ENCODE results near the gene LHFPL3.

The LHFPL3 gene

DNA sequence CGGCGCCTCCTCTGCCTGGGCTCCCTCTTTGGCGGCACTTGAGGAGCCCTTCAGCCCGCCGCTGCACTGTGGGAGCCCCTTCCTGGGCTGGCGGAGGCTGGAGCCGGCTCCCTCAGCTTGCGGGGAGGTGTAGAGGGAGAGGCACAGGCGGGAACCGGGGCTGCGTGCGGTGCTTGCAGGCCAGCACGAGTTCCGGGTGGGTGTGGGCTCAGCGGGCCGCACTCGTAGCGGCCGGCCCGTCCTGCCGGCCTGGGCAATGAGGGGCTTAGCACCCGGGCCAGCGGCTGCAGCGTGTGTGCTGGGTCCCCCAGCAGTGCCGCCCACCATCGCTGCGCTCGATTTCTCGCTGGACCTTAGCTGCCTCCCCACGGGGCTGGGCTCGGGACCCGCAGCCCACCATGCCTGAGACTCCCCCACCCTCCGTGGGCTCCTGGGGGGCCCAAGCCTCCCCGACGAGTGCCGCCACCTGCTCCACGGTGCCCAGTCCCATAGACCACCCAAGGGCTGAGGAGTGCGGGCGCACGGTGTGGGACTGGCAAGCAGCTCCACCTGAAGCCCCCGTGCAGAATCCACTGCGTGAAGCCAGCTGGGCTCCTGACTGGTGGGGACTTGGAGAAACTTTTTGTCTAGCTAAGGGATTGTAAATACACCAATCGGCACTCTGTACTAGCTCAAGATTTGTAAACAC, 611.8 kb downstream of the LHFPL3 start:
- no peak for DNase-seq

DNA sequence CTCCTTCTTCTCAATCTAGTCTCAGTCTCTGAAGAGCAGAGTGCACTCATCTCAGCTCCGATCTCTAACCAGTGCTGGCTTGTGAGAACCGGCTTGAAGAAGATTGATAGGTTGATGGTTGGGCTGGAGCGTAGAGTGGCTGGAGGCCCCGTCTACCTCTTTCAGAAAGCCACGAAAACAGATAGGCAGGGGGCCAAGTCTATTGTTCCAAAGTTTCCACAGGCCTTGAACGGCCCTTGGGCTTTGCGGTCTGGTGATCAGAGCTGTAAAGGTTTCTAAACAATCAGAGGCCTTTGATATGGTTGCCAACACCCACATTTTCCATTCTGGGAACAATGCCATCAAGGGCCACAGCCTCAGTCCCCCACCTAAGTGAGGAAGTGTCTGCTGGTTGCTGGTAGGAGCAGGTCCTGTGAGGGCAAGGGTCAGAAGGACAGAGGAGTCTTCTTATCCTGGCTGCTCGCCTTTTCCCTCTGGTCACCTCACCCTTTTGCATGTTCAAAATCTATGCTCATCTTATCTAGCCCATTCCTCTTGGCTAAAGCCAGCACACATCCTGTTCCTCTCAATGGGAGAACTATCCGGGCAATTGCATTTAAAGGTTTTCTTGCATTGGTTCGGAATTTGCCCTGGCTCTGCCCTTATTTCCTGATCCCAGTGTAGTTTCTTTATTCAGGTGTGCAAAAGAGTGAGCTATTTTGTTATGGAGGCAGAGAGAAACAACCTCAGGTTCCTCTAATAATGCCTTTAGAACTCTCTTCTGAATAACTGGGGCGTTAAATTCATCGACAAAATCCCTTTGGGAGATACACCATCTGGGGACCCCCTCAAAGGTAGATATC, 615.3 kb downstream of the LHFPL3 start:
- peak; percentile 76 to 86 for DNase-seq

DNA sequence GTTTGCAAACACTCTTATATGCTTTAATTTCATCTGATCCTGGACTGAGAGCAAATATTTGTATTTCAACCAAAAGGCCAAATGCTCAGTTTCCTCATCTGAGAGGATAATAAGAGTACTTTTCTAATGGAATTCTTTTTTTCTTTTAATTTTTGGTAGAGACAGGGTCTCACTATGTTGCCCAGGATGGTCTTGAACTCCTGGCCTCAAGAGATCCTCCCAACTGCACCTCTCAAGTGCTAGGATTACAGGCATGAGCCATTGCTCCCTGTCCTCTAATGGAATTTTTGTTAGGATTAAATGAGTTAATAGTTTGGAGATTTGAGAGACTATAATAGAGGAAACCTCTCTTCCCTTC, 617.2 kb downstream of the LHFPL3 start:
- no peak for DNase-seq

DNA sequence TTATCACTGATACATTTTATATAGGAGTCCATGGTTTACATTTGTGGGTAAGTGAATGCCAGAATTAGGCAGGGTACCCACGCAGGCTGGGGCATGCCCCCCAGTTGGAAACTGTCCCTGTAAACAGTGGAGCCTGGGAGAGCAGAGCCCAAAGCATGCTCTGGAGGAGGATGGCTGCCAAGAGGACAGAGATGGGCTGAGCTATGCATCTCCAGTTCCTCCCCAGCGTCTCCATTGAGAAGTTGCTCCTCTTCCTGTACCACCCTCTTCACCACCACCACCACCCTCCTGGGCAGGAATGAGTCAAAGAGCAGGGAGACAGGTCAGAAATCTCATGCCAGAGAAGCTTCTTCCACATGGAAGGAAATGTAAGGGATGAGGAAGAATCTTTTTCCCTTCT, 617.9 kb downstream of the LHFPL3 start:
- no peak for DNase-seq

DNA sequence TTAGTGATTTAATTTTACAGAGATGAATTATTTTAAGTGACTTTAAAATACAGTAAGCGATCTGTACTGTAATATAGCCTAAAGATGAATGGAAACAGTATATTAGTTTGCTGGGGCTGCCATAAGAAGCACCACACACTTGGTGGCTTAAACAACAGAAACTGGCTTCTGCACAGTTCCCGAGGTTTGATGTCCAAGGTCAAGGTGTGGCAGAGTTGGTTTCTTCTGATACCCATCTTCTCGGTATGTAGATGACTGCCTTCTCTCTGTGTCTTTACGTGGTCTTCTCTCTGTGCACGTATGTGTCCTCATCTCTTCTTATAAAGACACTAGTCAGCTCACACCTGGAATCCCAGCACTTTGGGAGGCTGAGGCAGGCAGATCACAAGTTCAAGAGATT, 621.6 kb downstream of the LHFPL3 start:
- no peak for DNase-seq

DNA sequence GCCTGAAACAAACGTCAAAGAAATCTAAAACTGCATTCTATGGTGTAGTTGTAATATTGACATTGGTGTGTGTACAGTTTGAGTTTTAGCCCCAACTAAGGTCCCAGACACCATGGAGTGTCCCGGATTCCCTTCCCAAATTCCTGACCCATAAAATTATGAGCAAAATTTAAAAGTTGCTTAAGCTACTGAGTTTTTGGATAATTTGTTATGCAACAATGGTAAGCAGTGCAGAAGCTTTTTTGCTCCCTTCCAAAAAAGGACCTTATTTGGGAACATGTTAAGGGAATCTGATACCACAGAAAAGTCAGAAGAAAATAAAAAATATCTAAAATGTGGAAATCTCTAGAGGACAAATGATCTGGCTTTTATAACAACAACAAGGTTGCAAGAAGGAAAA, 622.4 kb downstream of the LHFPL3 start:
- DNase-seq: no peak

DNA sequence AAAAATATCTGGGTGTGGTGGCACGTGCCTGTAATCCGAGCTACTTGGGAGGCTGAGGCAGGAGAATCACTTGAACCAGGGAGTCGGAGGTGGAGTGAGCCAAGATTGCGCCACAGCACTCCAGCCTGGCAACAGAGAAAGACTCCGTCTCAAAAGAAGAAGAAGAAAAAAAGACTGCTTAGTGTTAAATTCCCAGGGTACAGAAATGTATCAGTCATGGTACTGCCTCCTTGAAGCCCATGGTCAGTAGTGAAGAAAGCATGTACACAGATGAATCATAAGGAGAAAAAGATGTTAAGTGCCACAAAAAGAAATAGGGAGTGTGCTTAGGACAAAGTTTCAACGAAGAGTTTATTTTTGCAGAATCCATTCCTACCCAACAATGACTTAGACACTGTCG, 623.1 kb downstream of the LHFPL3 start:
- no peak for DNase-seq

DNA sequence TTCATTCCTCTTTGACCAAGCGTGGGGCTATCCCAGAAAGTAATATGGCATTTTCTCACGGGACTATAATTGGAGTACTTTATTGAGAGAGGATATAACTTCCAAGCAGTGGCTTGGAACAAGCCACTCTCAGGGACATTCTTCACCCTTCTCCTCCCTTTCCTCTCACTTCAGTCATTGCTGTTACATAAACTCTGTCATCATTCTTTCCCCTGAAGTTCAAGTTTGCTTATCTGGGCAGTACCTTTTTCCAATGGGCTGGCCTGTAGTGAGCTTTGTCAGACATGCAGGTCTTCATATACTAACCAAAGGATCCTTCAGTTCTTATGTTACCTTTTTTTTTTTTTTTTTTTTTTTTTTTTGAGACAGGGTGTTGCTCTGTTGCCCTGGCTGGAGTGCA, 626.9 kb downstream of the LHFPL3 start:
- DNase-seq: no peak

All from activated CD4-positive, alpha-beta T cell treated with anti-CD3 and anti-CD28 coated beads, Interleukin-2, amount 50 U/mL, for 48 hours (primary cell).